Mesendoderm (in vitro differentiated cells): ENCODE measurements around the gene ERGIC1.

Source experiments
- DNase-seq: peaks from one replicate; pipeline ENCODE4 v3.0.0; 2013
- H2AK5ac ChIP-seq: 2 replicates; pipeline ENCODE4 v1.6.1; 2013; ENCODE audit warnings: low read length, inconsistent platforms
- H2BK120ac ChIP-seq: 2 replicates; pipeline ENCODE4 v1.6.1; 2013; ENCODE audit warnings: low read depth, mild to moderate bottlenecking, low read length, moderate library complexity, mixed read lengths
- H2BK15ac ChIP-seq: replicated peaks from 2 replicates; pipeline ENCODE4 v1.6.1; 2013; ENCODE audit warnings: low read depth, mild to moderate bottlenecking, moderate library complexity
- H2BK5ac ChIP-seq: 2 replicates; pipeline ENCODE4 v1.6.1; 2013; ENCODE audit warnings: low read length, inconsistent platforms
- H3K18ac ChIP-seq: 2 replicates; pipeline ENCODE4 v1.6.1; 2013; ENCODE audit warnings: mild to moderate bottlenecking, low read length, mixed read lengths
- H3K23ac ChIP-seq: one replicate; pipeline ENCODE4 v1.6.1; 2013; ENCODE audit warnings: low read length
- H3K27ac ChIP-seq: 2 replicates; pipeline ENCODE4 v1.5.1; 2013; ENCODE audit warnings: low read depth, mild to moderate bottlenecking, inconsistent platforms, low read length, moderate library complexity
- H3K27me3 ChIP-seq: 2 replicates; pipeline ENCODE4 v1.6.1; 2013; ENCODE audit warnings: low read length, control low read depth, mild to moderate bottlenecking, inconsistent platforms; ENCODE audit not compliant: insufficient read depth, poor library complexity
- H3K36me3 ChIP-seq: 2 replicates; pipeline ENCODE4 v1.6.1; 2013; ENCODE audit warnings: low read length, inconsistent platforms; ENCODE audit not compliant: control insufficient read depth, insufficient read depth
- H3K4ac ChIP-seq: one replicate; pipeline ENCODE4 v1.6.1; 2013; ENCODE audit warnings: low read depth, mild to moderate bottlenecking, low read length, moderate library complexity
- H3K4me1 ChIP-seq: 2 replicates; pipeline ENCODE4 v1.6.1; 2013; ENCODE audit warnings: low read depth, low read length, inconsistent platforms; ENCODE audit not compliant: control insufficient read depth
- H3K4me2 ChIP-seq: 2 replicates; pipeline ENCODE4 v1.6.1; 2013; ENCODE audit warnings: low read length
- H3K4me3 ChIP-seq: 2 replicates; pipeline ENCODE4 v1.5.1; 2013; ENCODE audit warnings: mild to moderate bottlenecking, low read length
- H3K56ac ChIP-seq: one replicate; pipeline ENCODE4 v1.6.1; 2013; ENCODE audit warnings: low read length
- H3K79me1 ChIP-seq: 2 replicates; pipeline ENCODE4 v1.6.1; 2013; ENCODE audit warnings: low read length, inconsistent platforms
- H3K79me2 ChIP-seq: 2 replicates; pipeline ENCODE4 v1.6.1; 2013; ENCODE audit warnings: mild to moderate bottlenecking, low read length; ENCODE audit not compliant: control insufficient read depth, insufficient read depth
- H3K9ac ChIP-seq: 2 replicates; pipeline ENCODE4 v1.6.1; 2013; ENCODE audit warnings: low read length, inconsistent platforms
- H4K5ac ChIP-seq: one replicate; pipeline ENCODE4 v1.6.1; 2013; ENCODE audit warnings: low read length
- H4K8ac ChIP-seq: one replicate; pipeline ENCODE4 v1.6.1; 2013; ENCODE audit warnings: low read depth, mild to moderate bottlenecking, control low read depth, low read length, moderate library complexity
- WGBS: extraction: QIAGEN DNeasy Blood & Tissue Kit; methylation state at CpG from one replicate; pipeline ENCODE4 v1.1.7; 2013; ENCODE audit warnings: low lambda C conversion rate, missing lambda C conversion rate; ENCODE audit not compliant: insufficient coverage; ENCODE audit errors: extremely low coverage; 5-methylcytosine and 5-hydroxymethylcytosine counted together

ERGIC1 gene

GRCh38 chr5:172799416-172799815 lies 34.6 kb upstream of the ERGIC1 start:
- Histone ChIP-seq H2BK120ac (no peak overlapping the region), H3K27ac (no peak overlapping the region), H3K4me1 (no peaks in the 10 kb centered on the region), H3K27me3 (no peaks in the 10 kb centered on the region), H3K79me1 (no peaks in the 10 kb centered on the region), H3K79me2 (no peaks in the 10 kb centered on the region), H3K4me2 (no peak overlapping the region), H3K23ac (no peak overlapping the region), H3K4ac (no peak overlapping the region), H2BK5ac (no peak overlapping the region), H4K5ac (no peak overlapping the region), H3K18ac (no peak overlapping the region), H2BK15ac (no peak overlapping the region), H3K9ac (no peak overlapping the region), H3K36me3 (no peaks in the 10 kb centered on the region), H2AK5ac (no peak overlapping the region), H3K56ac (no peak overlapping the region), H3K4me3 (no peak overlapping the region), H4K8ac (no peak overlapping the region)
- no peak for DNase-seq
- no CpG with 5 or more reads among the region's 6 CpGs for WGBS

- Histone ChIP-seq H3K9ac (no peak overlapping the region), H3K27me3 (no peaks in the 10 kb centered on the region), H3K18ac (no peak overlapping the region), H3K4ac (no peak overlapping the region), H2BK120ac (no peak overlapping the region), H4K8ac (no peak overlapping the region), H3K79me1 (no peaks in the 10 kb centered on the region), H3K4me2 (no peak overlapping the region), H2AK5ac (no peak overlapping the region), H3K56ac (peak overlapping the region; percentile 25), H2BK5ac (no peak overlapping the region), H3K36me3 (no peaks in the 10 kb centered on the region), H2BK15ac (no peak overlapping the region), H4K5ac (no peak overlapping the region), H3K27ac (no peak overlapping the region), H3K4me1 (no peaks in the 10 kb centered on the region), H3K23ac (no peak overlapping the region), H3K4me3 (no peak overlapping the region), H3K79me2 (no peaks in the 10 kb centered on the region)
- WGBS = no CpG with 5 or more reads among the region's 16 CpGs
- DNase-seq = no peak
Measured at GRCh38 chr5:172800088-172800551, 33.9 kb upstream of the ERGIC1 start.

GRCh38 chr5:172801179-172801671 lies 32.8 kb upstream of the ERGIC1 start:
- H3K27me3 ChIP-seq = no peaks in the 10 kb centered on the region
- H3K27ac ChIP-seq = no peak overlapping the region
- no CpG with 5 or more reads among the region's 4 CpGs for WGBS
- no peaks in the 10 kb centered on the region for H3K79me1 ChIP-seq
- no peak overlapping the region for H3K23ac ChIP-seq
- no peak overlapping the region for H3K4ac ChIP-seq
- H4K5ac ChIP-seq = no peak overlapping the region
- H2AK5ac ChIP-seq = no peak overlapping the region
- H3K18ac ChIP-seq = no peak overlapping the region
- H3K56ac ChIP-seq = no peak overlapping the region
- H3K36me3 ChIP-seq = no peaks in the 10 kb centered on the region
- no peak overlapping the region for H3K9ac ChIP-seq
- no peak overlapping the region for H3K4me3 ChIP-seq
- H2BK120ac ChIP-seq = no peak overlapping the region
- peak; percentile 48 for DNase-seq
- no peaks in the 10 kb centered on the region for H3K4me1 ChIP-seq
- H2BK5ac ChIP-seq = no peak overlapping the region
- H3K4me2 ChIP-seq = no peak overlapping the region
- no peak overlapping the region for H2BK15ac ChIP-seq
- H4K8ac ChIP-seq = no peak overlapping the region
- no peaks in the 10 kb centered on the region for H3K79me2 ChIP-seq

DNA sequence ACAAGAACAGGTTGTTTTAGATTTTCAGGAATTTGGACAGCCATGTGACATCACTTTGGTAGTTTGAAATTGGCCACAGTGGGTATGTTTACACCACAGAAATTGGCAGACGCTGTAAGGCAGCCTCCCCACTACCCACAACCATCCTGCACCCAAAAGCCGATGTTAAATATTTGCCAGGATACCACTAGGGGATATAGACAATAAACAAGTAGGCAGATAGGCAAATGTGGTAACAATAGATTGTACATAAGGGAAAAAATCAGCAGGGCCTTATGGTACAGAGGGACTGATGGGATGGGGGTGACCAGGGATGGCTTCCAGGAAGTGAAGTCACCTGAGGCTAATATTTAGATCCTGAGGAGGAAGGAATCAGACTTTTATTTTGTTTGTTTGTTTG lies 31.9 kb upstream of the ERGIC1 start:
- H3K18ac ChIP-seq = no peak overlapping the region
- no peaks in the 10 kb centered on the region for H3K79me2 ChIP-seq
- H3K27ac ChIP-seq = no peak overlapping the region
- no peak overlapping the region for H2BK5ac ChIP-seq
- H3K79me1 ChIP-seq = no peaks in the 10 kb centered on the region
- H3K27me3 ChIP-seq = no peaks in the 10 kb centered on the region
- H4K5ac ChIP-seq = no peak overlapping the region
- no peaks in the 10 kb centered on the region for H3K36me3 ChIP-seq
- no peak overlapping the region for H3K23ac ChIP-seq
- no peak overlapping the region for H2BK15ac ChIP-seq
- H3K9ac ChIP-seq = no peak overlapping the region
- DNase-seq = no peak
- H3K4ac ChIP-seq = no peak overlapping the region
- H3K4me2 ChIP-seq = no peak overlapping the region
- no peak overlapping the region for H2BK120ac ChIP-seq
- H4K8ac ChIP-seq = no peak overlapping the region
- H2AK5ac ChIP-seq = no peak overlapping the region
- no peaks in the 10 kb centered on the region for H3K4me1 ChIP-seq
- no CpG with 5 or more reads among the region's 2 CpGs for WGBS
- no peak overlapping the region for H3K56ac ChIP-seq
- H3K4me3 ChIP-seq = no peak overlapping the region

DNA sequence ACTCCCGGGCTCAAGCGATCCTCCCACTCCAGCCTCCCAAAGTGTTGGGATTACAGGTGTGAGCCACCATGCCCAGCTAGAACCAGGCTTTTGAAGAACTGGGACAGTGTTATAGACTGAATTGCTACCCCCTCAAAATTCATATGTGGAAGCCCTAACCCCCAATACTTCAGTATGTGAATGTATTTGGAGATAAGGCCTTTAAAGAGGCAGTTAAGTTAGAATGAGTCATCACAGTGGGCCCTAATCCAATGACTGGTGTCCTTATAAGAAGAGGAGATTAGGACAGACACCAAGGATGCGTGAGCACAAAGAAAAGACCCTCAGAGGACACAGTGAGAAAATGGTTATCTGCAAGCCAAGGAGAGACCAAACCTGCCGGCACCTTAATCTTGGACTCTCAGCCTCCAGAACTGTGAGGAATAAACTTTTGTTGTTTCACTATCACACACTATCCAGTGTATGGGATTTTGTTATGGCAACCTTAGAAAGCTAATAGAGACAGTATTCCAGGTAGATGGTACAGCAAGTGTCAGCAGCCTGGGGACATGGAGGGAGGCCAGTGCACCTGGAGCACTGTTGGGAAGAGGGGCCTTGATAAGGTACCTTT lies 31.4 kb upstream of the ERGIC1 start:
- H3K79me1 ChIP-seq = no peaks in the 10 kb centered on the region
- no peak overlapping the region for H4K5ac ChIP-seq
- no peak overlapping the region for H3K56ac ChIP-seq
- H3K27ac ChIP-seq = no peak overlapping the region
- H3K79me2 ChIP-seq = no peaks in the 10 kb centered on the region
- no peak overlapping the region for H3K9ac ChIP-seq
- H2BK5ac ChIP-seq = no peak overlapping the region
- H3K4me2 ChIP-seq = no peak overlapping the region
- H3K36me3 ChIP-seq = no peaks in the 10 kb centered on the region
- H2AK5ac ChIP-seq = no peak overlapping the region
- H3K4me1 ChIP-seq = no peaks in the 10 kb centered on the region
- H2BK120ac ChIP-seq = no peak overlapping the region
- WGBS = no CpG with 5 or more reads among the region's 4 CpGs
- H4K8ac ChIP-seq = no peak overlapping the region
- no peaks in the 10 kb centered on the region for H3K27me3 ChIP-seq
- H2BK15ac ChIP-seq = no peak overlapping the region
- no peak overlapping the region for H3K18ac ChIP-seq
- no peak overlapping the region for H3K4ac ChIP-seq
- H3K4me3 ChIP-seq = no peak overlapping the region
- no peak for DNase-seq
- no peak overlapping the region for H3K23ac ChIP-seq
